LNCAP (cell line): ENCODE measurements around the gene STH.

Experiments
- CTCF ChIP-seq: fragments of 450-650 bp; IDR thresholded peaks from 2 replicates; pipeline ENCODE4 v1.5.1; 2017; ENCODE audit warnings: mild to moderate bottlenecking

Gene STH

DNA sequence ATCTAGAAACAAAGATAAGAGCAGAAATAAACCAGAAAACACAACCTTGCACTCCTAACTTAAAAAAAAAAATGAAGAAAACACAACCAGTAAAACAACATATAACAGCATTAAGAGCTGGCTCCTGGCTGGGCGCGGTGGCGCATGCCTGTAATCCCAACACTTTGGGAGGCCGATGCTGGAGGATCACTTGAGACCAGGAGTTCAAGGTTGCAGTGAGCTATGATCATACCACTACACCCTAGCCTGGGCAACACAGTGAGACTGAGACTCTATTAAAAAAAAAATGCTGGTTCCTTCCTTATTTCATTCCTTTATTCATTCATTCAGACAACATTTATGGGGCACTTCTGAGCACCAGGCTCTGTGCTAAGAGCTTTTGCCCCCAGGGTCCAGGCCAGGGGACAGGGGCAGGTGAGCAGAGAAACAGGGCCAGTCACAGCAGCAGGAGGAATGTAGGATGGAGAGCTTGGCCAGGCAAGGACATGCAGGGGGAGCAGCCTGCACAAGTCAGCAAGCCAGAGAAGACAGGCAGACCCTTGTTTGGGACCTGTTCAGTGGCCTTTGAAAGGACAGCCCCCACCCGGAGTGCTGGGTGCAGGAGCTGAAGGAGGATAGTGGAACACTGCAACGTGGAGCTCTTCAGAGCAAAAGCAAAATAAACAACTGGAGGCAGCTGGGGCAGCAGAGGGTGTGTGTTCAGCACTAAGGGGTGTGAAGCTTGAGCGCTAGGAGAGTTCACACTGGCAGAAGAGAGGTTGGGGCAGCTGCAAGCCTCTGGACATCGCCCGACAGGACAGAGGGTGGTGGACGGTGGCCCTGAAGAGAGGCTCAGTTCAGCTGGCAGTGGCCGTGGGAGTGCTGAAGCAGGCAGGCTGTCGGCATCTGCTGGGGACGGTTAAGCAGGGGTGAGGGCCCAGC is 2.6 kb downstream of the STH start:
- TF ChIP-seq CTCF: no peak

DNA sequence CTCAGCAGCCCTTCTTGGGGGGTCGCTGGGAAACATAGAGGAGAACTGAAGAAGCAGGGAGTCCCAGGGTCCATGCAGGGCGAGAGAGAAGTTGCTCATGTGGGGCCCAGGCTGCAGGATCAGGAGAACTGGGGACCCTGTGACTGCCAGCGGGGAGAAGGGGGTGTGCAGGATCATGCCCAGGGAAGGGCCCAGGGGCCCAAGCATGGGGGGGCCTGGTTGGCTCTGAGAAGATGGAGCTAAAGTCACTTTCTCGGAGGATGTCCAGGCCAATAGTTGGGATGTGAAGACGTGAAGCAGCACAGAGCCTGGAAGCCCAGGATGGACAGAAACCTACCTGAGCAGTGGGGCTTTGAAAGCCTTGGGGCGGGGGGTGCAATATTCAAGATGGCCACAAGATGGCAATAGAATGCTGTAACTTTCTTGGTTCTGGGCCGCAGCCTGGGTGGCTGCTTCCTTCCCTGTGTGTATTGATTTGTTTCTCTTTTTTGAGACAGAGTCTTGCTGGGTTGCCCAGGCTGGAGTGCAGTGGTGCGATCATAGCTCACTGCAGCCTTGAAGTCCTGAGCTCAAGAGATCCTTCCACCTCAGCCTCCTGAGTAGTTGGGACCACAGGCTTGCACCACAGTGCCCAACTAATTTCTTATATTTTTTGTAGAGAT is 3.4 kb downstream of the STH start:
- peak; percentile 88 for TF ChIP-seq CTCF

- TF ChIP-seq CTCF: no peak
Measured at GRCh38 chr17:46002973-46003316, 3.9 kb downstream of the STH start.

- TF ChIP-seq CTCF: no peak
Measured at GRCh38 chr17:46003907-46004748, 5.1 kb downstream of the STH start.

GRCh38 chr17:46007461-46007965 is 8.5 kb downstream of the STH start:
- no peak for TF ChIP-seq CTCF

- no peak for TF ChIP-seq CTCF
Measured at GRCh38 chr17:46008591-46008990, 9.5 kb downstream of the STH start.
